NCI-H2081 treated with DMSO at 0.1 percent for 48 hours (cell line): ENCODE results near the gene THBS4.
A peak's percentile ranks its signal among the peaks of the same experiment; 100 is the strongest.

ENCODE experiments used
- DNase-seq: peaks from one replicate; lab custom pipeline; 2025; lab: John Stamatoyannopoulos, UW

THBS4 gene

DNA sequence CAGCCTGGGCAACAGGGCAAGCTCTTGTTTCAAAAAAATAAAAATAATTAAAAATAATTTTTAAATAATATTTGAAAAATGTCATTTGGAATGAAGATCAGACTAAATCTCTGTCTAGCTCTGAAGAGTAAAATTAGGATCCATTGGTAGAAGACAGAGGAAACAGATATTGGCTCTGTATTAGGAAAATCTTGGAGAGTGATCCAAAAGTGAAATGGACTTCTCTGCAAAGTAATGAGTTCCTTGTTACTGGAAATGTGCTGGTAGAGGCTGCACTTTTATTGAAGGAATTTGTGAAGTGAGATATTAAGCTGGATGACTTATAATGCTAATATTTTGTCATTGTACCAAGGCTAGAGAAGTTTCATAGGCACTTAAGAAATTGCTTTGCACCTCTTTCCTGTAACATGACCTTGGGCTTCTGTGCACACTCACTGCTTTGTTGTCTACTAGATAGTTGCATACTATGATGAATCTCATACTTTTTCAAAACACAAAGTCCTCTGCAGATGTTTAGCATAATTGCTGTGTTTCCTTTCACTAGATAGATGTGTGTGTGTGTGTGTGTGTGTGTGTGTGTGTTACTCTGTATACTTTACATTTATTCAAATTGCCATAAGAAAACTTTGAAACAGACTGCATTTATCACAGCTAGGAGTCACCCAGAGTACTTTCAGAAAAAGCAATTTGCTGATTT lies 13.1 kb downstream of the THBS4 start:
- no peak for DNase-seq

DNA sequence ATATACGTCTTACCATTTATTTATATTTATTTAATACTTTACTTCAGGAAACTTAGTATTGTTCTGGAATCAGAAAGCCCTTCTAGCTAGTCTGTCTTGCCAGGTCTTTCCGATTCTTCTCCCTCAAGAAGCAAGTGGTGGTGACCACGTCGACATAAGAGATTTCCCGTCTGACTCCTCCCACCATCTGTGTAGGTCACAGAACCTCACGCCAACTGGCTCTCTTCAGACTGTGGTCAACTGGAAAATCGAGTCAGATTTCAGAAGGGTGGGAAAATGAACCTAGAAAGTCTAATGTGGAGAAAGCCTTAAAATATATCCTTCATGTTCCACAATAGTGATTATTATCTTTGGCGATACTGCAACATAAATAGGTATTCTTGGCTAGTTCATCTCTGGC lies 17.3 kb downstream of the THBS4 start:
- no peak for DNase-seq

DNA sequence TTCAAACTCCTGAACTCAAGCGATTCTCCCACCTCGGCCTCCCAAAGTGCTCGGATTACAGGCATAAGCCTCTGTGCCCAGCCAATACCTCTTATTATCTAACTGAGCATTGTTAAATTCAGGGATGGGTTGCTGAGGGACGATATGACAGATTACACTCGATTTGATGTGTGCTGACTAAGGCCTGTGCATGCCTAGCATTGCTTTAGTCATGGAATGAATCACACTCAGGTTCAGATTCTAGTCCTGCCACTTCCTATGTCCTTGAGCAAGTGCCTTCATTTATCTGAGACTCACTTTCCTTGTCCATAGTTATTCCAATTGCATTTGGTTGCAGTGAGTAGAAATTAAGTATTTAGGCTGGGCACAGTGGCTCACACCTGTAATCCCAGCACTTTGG lies 19.5 kb downstream of the THBS4 start:
- no peak for DNase-seq

DNA sequence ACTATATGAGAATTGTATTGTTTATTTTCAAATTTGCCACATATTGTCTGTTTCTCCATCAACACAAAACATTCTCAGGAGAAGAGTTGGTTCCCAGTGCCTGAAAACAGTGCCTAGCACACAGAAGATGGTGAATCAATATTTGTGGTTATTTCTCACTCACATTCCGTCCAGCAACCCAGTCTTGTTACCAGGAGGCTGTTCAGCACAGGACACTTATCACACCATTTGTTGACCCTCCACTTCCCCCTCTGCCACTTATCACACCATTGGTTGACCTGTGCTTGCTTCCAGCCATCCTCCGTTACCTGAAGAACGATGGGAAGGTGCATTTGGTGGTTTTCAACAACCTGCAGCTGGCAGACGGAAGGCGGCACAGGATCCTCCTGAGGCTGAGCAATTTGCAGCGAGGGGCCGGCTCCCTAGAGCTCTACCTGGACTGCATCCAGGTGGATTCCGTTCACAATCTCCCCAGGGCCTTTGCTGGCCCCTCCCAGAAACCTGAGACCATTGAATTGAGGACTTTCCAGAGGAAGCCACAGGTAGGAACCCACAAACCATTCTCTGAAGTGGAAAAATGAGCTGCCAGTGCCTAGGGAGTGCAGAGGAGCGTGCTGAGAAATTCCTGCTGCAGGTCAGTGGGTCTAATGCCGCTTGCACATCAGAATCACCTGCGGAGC lies 20.5 kb downstream of the THBS4 start:
- DNase-seq: peak; percentile 32

DNA sequence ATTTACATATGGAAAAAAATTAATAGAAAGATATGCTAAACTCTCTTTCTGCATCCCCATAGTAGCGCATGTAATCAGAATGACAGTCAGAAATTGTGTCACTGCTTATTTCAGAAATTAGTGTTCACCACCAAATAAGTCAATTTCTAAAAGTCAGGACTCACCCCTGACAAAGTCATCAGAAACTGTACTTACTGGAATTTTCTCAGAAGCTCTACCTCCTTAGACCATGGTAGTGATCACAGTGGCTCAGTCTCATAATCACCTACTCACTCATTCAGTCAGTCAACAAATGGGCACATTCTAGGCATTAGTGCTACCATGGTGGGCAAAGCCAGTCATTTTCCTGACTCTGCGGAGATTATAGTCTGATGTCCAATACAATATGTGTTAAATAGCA lies 22.0 kb downstream of the THBS4 start:
- no peak for DNase-seq

DNA sequence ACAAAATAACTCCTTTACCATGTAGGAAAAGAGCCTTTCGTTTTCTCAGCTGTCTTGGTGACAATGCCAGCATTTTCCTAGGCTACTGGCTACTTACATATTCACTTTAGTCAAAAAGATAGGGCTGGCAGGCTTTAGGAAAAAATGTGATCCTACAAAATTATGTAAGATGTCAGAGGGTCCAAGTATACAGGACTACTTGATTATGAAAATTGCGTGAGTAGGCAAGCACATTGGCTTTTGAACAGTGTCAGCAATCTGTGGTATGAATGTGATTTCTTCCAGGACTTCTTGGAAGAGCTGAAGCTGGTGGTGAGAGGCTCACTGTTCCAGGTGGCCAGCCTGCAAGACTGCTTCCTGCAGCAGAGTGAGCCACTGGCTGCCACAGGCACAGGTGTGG lies 22.8 kb downstream of the THBS4 start:
- no peak for DNase-seq

DNA sequence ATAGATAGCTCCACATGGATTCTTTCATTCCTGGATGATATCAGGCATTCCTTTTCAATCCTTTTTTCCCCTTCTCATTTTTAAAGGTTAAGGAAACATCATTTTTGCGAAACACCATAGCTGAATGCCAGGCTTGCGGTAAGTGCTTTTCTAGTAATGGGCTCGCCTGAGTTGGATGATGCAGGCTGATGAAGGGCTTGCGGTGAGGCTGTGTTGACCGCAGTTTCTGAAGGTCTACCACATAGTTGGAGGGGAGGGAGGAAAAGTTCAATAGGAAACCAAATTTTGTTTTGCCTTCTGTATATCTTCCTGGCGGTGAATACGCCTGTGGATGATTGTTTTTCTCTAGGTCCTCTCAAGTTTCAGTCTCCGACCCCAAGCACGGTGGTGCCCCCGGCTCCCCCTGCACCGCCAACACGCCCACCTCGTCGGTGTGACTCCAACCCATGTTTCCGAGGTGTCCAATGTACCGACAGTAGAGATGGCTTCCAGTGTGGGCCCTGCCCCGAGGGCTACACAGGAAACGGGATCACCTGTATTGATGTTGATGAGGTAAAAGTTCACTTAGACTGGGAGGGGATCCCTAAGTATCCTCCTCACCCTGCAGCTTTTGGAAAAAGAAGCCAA lies 24.3 kb downstream of the THBS4 start:
- DNase-seq: no peak

DNA sequence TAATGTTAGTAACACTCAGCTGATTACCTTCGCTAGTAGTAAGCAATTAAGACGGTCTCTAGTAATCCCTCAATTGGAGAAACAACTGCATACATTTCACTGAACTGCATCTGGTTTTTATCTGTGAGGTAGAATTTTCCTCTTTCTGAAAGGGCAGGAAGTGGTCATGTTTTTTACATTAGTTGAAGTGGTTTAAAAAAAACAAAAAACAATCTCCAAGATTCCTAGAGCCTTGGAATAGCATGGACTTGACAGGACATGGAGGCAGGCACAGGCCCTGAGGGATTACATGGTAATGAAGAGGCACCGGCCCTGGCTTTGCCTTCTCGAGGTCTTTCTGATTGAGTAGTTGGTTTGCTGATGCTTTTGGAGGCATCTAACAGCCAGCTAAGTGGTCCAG lies 25.8 kb downstream of the THBS4 start:
- DNase-seq: no peak

DNA sequence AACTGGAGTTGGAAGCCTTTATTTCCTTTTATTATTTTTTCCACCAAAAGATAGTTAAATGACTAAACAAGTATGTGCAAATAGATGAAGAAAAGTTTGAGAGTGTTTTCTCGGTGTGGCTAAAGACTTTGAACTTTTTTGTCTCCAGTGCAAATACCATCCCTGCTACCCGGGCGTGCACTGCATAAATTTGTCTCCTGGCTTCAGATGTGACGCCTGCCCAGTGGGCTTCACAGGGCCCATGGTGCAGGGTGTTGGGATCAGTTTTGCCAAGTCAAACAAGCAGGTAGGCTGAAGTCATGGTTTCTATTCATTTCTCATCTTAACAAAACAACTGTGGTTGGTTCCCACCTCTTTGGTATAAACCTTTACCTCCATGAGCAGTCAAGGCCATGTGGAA lies 26.4 kb downstream of the THBS4 start:
- DNase-seq: no peak

DNA sequence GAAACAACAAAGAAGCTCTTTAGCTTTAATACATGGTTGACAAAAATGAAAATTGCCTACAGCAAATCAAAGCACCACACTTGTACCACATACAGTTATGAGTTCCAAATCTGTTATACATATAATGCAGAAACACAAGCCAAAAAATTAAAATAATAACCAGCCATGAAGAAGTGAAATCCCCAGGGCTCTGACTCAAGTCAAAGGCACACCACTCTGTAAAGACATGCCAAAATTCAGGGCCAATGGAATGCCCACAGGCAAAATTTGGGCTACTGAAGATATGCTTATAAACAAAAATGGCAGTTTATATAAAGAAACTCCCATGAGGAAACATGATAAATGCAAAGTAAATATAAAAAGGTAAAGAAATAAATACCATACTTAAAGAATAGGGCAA lies 29.0 kb downstream of the THBS4 start:
- DNase-seq: no peak

DNA sequence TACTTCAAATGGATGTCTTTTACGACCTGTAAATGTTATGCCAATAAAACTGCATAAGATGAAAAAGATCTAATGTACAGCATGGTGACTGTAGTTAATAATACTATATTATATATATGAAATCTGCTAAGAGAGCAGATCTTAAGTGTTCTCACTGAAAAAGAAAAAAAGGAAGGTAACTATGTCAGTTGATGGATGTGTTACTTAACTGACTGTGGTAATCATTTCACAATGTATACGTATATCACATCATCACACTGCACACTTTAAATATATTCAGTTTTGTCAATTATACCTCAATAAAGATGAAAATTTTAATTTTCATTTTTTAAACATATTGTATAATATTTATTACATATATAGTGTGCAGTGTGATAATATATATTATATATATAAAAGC lies 31.9 kb downstream of the THBS4 start:
- no peak for DNase-seq

DNA sequence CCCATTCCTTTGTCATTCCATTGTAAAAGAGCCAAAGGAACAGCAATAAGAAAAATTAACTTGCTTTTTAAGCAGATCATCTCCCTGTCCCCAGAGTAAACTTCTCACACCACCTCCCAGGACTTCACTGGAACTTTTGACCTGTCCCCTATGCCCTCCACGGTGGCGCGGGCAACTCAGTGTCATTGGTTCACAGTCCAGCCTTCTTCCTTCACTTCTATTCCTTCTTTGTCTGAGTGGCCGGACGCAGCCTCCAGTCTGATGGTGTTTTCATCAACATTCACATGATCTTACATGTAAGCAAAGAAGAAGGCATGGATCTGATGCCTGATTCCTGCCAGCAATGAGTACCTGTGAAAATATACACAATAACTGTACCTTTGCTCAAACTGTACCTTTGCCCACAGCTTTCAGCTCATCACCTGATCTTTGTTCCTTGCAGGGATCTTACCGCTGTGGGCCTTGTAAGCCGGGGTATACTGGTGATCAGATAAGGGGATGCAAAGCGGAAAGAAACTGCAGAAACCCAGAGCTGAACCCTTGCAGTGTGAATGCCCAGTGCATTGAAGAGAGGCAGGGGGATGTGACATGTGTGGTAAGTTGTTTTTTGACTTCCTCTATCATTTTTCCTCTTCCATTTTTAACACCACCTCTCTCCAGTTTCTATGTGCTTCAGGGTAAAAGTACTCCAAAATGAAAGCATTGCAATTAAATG lies 32.5 kb downstream of the THBS4 start:
- DNase-seq: no peak

DNA sequence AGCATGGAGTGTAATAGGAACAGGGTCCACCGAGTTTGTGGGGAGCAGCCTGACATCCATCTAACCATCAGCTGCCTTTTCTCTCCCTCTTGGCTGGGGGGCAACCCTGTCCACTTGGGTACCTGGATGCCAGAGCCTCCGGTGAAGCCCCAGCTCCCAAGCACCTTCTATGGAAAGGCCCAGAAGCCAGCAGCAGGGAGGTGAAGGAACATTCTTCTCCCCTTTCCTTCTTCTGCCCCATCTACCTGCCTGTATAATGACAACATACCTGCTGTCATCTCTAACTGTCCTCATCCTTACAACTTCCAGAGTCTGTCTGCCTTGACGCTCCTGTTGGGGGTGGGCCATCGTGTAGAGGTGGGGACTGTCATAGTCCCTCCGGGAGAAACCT lies 33.1 kb downstream of the THBS4 start:
- DNase-seq: no peak

DNA sequence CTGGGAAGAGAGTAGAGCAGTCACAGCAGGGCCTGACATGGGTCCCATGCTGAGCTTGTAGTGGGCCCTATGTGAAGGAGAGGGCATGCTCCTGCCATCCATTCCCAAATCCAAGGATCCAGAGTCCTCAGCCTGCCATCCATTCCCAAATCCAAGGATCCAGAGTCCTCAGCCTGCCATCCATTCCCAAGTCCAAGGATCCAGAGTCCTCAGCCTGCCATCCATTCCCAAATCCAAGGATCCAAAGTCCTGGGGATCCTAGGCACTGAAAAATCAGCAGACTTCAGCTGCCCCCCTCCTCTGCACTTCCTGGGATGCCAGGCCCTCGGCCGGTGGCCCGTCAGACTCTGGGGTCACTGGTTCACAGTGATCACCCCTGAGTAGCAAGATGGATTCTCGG lies 33.6 kb downstream of the THBS4 start:
- no peak for DNase-seq

DNA sequence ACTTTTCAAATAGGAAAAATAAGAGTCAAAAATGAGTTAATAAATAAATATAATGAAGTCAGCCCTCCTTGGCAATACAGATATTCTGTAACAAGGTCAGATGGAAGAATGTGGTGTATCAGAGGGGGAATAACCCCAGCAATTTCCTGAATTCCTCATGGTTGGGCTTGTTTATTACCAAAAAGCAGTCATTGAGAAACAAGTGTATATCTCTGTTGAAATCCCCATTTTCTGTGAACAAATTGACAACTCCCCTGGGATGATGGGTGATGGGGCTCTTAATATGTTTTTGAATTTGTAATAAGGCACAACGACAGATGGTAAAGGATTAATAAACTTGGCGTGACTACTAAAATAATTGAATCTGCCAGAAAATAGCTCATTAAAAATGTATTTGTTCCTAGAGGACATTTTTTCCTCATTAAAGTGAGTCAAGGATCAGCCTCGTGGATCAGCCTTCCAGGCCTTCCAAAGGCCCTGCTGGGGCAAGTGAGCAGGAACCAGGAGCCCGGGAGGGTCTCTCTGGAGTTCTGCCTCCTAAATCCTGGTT lies 34.2 kb downstream of the THBS4 start:
- DNase-seq: no peak

DNA sequence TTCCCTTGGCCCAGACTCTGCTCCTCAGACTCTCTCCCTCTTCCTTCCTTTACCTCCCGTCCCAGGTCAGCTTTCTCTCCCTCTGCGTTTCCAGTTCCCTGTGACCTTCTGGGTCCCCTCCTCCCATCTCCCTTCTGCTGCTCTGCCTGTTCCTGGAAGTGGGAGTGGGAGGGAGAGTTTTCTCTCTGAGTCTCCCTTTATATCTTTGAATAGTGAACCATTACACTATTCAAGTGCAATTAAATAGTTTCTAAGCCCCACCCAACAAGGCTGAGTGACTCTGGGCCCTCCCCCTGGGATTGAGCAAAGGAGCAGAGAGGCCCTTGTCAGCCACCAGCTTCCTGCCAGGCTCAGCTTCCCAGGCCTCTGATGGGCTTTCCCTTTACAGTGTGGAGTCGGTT lies 34.8 kb downstream of the THBS4 start:
- no peak for DNase-seq

DNA sequence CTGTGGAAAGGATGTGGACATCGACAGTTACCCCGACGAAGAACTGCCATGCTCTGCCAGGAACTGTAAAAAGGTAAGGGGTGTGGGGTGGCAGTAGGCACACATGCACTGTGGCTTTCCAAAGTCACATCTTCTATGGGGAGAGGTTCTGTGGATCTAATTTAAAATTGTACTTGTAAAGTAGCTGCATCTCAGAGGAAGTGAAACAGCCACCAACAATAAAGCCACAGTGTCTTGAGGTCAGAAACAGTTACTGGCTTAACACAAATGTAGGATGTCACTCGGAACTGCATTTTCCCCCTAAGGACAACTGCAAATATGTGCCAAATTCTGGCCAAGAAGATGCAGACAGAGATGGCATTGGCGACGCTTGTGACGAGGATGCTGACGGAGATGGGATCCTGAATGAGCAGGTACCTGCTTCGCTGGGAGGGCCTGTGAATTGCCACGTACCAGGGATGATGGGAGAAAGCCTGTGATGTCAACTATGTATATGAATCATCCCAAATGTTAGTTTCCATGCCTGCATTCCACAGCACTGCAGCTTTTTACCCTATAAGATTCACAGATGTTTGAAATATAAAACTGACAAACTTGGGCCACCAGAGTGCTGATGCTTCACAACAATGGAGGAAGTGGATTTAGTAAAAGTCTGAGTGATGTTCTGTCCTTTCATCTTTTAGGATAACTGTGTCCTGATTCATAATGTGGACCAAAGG lies 35.3 kb downstream of the THBS4 start:
- DNase-seq: no peak

DNA sequence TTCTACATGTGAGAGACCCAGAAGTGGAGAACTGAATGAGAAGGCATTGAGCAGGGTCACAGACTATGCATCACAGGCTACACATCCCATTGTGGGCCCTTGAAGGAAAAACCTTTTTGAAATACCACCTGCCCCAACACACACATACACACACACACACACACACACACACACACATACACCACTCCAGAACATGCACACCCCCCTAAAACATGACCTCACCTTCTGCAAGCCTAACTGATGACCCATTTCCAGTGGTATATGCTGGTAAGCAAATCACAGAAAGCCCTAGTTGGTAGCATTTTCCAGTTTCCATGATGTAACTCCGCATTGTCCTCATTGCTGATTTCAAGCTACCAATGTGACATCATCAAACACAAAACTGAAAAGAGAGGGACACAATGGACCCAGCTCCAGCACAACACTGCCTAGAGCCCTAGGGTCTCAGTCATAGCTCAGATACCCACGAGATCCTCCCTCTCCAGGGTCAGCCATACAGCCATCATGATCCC lies 36.4 kb downstream of the THBS4 start:
- DNase-seq: no peak

DNA sequence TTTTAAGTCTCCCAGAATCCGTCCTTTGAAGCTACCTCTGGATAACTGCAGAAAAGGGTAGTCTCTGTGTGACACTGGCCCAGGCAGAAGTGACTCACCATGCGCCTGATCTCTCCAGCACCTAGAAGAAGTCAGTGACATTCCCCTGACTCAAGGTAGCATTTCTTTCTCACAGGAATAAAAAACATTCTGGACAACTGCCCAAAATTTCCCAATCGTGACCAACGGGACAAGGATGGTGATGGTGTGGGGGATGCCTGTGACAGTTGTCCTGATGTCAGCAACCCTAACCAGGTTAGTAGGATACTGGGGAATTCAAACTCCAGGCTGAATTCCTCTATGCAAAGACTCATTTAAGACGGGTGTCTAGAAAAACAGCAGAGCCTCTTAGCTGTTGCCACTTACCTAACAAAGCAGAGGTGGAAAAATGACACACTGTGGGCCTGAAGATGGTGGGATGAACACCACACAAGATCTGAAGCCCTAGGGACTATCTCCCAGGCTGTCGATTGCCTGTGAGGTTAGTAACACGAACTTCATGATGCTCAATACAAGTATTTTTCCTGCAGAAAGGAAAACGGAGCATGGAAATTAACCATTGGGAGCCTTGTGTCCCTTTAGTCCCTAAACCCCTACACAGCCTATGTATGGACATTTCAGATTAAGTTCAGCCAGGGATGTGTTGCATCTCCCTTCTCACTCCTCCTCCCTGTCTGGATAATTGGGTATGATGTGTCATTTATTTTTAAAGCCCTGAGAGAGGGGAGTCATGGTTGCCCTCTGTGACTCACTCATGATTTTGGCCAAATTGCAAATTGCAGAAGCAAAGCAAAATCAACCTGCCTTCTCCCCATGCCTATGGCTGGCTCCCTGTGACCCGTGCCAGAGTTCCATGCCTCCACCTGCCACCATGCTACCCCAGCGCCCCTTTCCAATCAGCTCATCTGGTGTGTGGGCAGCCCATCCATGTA lies 37.2 kb downstream of the THBS4 start:
- DNase-seq: no peak
